ENCODE measurements around the gene PLSCR1.
"Not testable (repeated sequence)": the region's sequence is repeated elsewhere in the genome, so short reads cannot be mapped to it uniquely, and the experiment has no call there.

PLSCR1 gene

GRCh38 chr3:146511402-146512134 is 32.8 kb downstream of the PLSCR1 start:
- no peak for DNase-seq

- no peak for DNase-seq
These were observed 36.9 kb downstream of the PLSCR1 start for GRCh38 chr3:146507331-146508120.

GRCh38 chr3:146505516-146505915 is 38.9 kb downstream of the PLSCR1 start:
- no peak for DNase-seq

GRCh38 chr3:146504498-146505197 is 39.8 kb downstream of the PLSCR1 start:
- DNase-seq, result no peak

GRCh38 chr3:146503461-146504202 is 40.8 kb downstream of the PLSCR1 start:
- DNase-seq, result peak; percentile 45

- no peak for DNase-seq
These were observed 41.4 kb downstream of the PLSCR1 start for GRCh38 chr3:146502887-146503460.

GRCh38 chr3:146501752-146502151 is 42.7 kb downstream of the PLSCR1 start:
- no peak for DNase-seq

GRCh38 chr3:146499701-146500100 is 44.7 kb downstream of the PLSCR1 start:
- DNase-seq, result no peak

GRCh38 chr3:146498002-146498736 is 46.2 kb downstream of the PLSCR1 start:
- DNase-seq, result no peak

GRCh38 chr3:146497145-146497843 is 47.1 kb downstream of the PLSCR1 start:
- not testable (repeated sequence) for DNase-seq

GRCh38 chr3:146496726-146497125 is 47.7 kb downstream of the PLSCR1 start:
- no peak for DNase-seq

- DNase-seq, result no peak
These were observed 48.2 kb downstream of the PLSCR1 start for GRCh38 chr3:146496251-146496650.

- no peak for DNase-seq
These were observed 50.6 kb downstream of the PLSCR1 start for GRCh38 chr3:146493761-146494160.

GRCh38 chr3:146493221-146493620 is 51.2 kb downstream of the PLSCR1 start:
- DNase-seq, result no peak

- DNase-seq, result no peak
These were observed 53.1 kb downstream of the PLSCR1 start for GRCh38 chr3:146491303-146491702.

GRCh38 chr3:146485297-146485696 is 59.1 kb downstream of the PLSCR1 start:
- no peak for DNase-seq

GRCh38 chr3:146476094-146476740 is 68.2 kb downstream of the PLSCR1 start:
- DNase-seq, result no peak

- DNase-seq, result not testable (repeated sequence)
These were observed 69.4 kb downstream of the PLSCR1 start for GRCh38 chr3:146474976-146475375.

GRCh38 chr3:146473726-146474125 is 70.7 kb downstream of the PLSCR1 start:
- no peak for DNase-seq

GRCh38 chr3:146472611-146473010 is 71.8 kb downstream of the PLSCR1 start:
- DNase-seq, result no peak

GRCh38 chr3:146471012-146471411 is 73.4 kb downstream of the PLSCR1 start:
- no peak for DNase-seq
